Dermis microvascular lymphatic vessel endothelial cell (primary cell): ENCODE measurements around the gene NKD2. TPM values are rescaled to one million over a fixed set of nuclear protein-coding genes. Genes with fewer than 3 reads are reported as not detected.

Experiments used
- DNase-seq, 2 donors: peaks; one replicate each; pipeline versions ENCODE4 v3.0.0 to v3.0.0-alpha.2; 2010; ENCODE audit warnings: low read depth in 2 of 2
- total RNA-seq: library from RNA; depleted of rRNA; stranded (reverse); fragments of >200 nt; gene quantifications from 2 replicates; pipeline ENCODE4 v1.2.1, GENCODE V29; 2014

Gene NKD2
- total RNA-seq, 1 donor from 2014 or later, result 0.13 TPM

DNA sequence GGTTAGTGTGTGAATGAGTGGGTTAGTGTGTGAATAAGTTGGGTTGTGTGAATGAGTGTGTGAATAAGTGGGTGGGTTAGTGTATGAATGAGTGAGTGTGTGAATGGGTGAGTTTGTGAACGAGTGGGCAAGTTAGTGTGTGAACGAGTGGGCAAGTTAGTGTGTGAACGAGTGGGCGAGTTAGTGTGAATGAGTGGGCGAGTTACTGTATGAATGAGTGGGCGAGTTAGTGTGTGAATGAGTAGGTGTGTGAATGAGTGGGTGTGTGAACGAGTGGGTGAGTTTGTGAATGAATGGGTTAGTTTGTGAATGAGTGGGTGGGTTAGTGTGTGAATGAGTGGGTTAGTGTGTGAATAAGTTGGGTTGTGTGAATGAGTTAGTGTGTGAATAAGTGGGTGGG, 34.7 kb downstream of the NKD2 start:
- no peak for DNase-seq

DNA sequence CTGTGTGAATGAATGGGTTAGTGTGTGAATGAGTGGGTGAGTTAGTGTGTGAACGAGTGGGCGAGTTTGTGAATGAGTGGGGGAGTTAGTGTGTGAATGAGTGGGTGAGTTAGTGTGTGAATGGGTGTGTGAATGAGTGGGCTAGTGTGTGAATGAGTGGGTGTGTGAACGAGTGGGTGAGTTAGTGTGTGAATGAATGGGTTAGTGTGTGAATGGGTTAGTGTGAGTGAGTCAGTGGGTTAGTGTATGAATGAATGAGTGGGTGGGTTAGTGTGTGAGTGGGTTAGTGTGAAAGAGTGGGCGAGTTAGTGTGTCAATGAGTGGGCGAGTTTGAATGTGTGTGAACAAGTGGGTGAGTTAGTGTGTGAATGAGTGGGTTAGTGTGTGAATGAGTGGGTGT, 35.5 kb downstream of the NKD2 start:
- DNase-seq, result no peak

GRCh38 chr5:1045960-1046560, 37.5 kb downstream of the NKD2 start:
- no peak for DNase-seq

DNA sequence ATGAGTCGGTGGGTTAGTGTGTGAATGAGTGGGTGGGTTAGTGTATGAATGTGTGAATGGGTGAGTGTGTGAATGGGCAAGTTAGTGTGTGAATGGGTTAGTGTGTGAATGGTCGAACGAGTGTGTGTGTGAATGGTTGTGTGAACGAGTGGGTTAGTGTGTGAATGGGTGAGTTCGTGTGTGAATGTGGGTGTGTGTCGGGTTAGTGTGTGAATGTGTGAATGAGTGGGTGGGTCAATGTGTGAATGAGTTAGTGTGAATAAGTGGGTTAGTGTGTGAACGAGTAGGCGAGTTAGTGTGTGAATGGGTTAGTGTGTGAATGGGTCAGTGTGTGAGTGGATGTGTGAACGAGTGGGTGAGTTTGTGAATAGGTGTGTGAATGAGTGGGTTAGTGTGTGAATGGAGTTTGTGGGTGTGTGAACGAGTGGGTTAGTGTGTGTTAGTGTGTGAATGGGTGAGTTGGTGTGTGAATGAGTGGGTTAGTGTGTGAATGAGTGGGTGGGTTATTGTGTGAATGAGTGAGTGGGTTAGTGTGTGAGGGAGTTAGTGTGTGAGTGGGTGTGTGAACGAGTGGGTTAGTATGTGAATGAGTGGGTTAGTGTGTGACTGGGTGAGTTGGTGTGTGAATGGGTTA, 38.8 kb downstream of the NKD2 start:
- no peak for DNase-seq

GRCh38 chr5:1048162-1048721, 39.6 kb downstream of the NKD2 start:
- DNase-seq, result no peak

GRCh38 chr5:1048861-1049838, 40.5 kb downstream of the NKD2 start:
- DNase-seq, result no peak

GRCh38 chr5:1050423-1051365, 42.1 kb downstream of the NKD2 start:
- no peak for DNase-seq

DNA sequence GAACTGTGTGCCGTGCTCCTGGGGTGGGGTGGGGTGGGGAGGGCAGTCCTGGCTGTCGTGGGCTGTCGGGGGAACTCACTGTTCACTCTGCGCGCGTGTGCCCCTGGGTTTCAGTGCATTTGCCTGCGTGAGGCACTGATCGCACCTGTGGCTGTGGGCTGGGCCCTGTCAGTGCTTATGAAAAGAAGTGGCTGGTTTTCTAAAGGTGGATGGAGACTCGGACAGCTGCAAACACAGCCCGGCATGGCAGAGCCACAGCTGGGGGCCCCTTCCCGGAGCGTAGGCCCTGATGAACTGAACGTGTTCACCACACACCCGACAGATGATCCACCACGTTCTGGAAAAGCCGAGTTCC, 42.7 kb downstream of the NKD2 start:
- DNase-seq, result no peak

DNA sequence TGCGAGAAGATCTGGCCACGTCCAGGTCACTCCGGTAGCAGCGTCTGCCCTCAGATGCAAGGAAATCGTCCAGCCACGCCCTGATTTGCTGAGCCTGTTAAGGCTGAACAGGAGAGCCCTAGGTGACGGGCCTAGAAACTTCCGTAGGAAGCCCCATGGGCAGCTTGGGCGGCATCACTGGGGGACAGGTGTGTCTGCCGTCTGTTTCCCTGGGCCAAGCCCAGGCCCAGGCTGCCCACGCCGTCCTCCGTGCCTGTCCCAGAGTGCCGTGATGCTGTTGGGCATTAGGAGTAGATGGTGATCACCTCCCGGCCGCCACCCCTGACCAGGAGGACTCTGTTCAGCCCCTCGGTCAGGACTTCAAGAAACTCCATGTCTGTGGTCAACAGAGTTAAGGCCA, 43.5 kb downstream of the NKD2 start:
- no peak for DNase-seq

DNA sequence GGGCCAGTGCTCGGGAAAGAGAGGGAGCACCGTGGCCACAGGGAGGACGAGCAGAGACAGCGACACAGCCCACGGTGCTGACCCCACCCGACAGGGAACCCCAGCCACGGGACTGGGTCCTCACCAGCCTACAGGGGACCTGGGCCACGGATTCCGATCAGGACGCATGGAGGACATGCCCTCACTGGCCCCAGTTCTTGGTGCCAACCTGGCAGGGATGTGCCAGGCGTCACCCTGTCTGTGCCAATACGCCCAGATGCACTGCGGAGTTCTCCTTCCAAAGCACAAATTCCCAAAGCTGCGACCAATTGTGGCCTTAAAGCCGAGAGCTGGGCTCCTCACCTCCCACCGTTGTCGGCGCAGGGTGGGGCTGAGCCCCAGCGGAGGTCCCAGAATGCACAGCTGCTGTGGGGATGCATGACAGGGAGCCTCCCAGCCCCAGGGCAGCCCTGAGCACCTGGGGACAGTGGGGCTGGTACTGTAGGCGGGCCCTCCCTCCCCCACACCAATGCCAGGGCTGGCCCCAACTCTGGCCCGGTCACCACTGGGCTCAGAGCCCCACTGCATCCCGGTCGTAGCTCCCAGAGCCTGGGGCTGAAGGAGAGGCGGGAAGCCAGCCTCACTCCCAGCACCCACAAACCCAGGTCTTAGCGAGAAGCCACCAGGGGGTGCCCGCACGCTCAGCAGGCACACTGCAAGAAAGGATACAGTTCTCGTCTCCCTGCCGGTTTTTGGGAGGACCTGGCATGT, 44.2 kb downstream of the NKD2 start:
- DNase-seq, result no peak

- DNase-seq, result no peak
These were observed 44.9 kb downstream of the NKD2 start for GRCh38 chr5:1053391-1054017.

DNA sequence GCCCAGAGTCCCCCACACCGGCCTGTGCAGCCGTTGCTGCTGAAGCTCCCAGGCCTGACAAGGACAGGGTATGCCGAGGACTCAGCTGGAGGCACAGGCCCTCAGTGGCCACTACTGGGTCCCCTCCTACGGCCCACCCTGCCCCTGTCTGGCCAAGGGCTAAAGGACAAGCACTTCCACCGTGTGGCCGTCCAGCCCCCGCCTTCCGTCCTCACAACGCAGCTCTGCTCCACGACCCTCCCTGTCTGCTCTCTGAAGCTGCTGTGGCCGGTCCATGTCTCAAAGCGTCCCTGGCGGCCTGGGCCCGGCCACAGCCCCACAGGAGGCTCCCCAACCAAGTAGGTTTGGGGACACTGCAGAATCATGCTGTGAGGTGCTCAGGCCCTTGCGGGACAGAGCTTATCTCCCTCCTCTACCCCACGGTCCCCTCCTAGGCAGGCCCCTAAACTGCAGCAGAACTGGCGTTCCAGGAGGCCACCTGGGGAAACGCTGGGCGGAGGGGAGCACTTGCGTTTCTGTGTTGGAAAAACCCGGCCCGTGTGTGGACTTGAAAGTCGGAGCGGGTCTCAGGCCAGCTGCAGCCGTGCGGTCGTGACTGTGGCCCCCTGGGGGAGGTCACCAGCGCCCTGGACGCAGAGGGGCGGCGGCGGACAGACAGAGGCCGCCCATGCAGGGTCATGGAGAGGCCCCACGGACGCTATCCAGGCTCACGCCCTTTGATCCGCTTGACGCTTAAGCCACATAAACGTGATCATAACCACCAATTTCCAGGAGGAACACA, 45.6 kb downstream of the NKD2 start:
- no peak for DNase-seq

GRCh38 chr5:1054799-1055775, 46.5 kb downstream of the NKD2 start:
- no peak for DNase-seq

DNA sequence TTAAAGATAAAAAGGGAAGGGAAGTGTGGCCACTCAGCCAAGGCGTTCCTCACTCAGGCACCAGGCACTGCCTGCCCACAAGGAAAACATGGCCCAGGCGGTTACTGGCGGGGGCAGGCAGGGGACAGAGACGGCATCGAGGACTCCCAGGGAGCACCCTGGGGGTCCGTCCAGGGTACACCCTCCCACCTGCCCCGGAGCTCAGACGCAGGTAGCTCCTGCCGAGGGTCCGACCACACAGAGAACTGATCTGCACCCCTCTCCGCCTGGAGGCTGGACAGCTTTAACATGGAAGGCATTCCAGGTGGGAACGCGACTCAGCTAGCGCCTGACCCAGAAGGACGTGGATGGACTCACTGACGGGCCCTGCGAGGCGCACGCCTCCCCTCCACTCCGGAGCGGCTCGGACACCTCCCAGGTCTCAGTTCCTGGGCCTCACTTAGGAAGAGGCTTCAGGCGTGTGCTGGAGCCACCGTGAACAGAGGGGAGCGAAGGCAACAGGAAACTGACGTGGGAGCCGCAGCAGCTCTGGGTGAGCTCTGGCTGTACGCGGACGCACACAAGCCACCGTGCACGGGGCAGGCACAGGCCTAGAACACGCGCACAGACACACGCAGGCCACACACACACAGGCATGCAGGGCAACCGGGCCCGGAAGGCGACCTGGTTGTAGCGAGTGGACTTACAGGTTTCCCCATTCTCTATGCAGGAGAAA, 47.5 kb downstream of the NKD2 start:
- DNase-seq, result no peak

DNA sequence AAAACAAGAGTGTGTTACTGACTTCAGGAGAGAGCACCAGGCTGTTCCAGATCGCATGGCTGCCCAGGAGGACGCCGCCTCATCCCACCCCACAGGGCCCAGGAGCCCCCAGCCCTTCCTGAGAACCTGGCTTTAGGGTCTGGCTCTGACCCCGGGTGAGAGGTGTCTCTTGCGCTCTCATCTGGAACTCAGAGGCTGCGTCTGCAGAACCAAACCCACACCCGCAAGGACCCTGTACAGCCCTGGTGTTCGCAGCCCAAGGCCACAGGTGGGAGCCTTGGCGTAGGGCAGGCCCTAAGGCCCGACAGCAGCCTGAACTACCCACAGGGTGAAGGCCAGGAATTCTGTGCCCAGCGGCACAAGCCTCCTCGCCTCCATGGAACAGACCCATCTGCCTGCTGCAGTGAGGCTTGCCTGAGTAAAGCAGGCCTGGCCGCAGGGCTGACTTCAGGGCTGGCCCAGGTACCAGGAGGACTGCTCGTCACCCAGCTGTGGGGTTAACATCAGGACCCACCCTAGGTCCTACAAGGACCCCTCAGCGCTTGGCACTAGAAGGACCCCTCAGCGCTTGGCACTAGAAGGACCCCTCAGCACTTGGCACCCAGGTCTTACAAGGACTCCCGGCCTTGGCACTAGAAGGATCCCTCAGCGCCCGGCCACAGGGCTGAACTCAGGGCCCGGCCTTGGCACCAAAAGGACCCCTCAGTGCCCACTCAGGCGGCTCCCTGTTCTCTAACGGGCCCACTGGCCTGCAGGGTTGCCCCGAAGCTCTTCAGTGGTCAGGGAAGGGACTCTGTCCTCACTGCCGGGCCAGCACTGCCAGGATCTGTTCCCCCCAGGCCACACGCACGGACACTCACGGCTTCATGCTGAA, 48.2 kb downstream of the NKD2 start:
- no peak for DNase-seq

GRCh38 chr5:1057485-1058082, 49.0 kb downstream of the NKD2 start:
- no peak for DNase-seq
